H1 (cell line): ENCODE results near the gene GATAD2B. TPM values are rescaled to one million over a fixed set of nuclear protein-coding genes. Genes with fewer than 3 reads are reported as not detected.

Experiments used
- BCL11A ChIP-seq, 2 experiments: IDR thresholded peaks; one replicate each; pipeline ENCODE4 v1.6.1; 2011; ENCODE audit warnings: low read depth in 2 of 2, low read length in 2 of 2, mild to moderate bottlenecking in 2 of 2
- BRCA1 ChIP-seq: IDR thresholded peaks from 2 replicates; pipeline ENCODE4 v1.6.1; 2012; ENCODE audit warnings: low read depth, low read length, improper control_type of control experiment
- CBX5 ChIP-seq: fragments of 300-800, 300-1000 bp; sonication (generic); IDR thresholded peaks from 2 replicates; pipeline ENCODE4 v1.7.1; 2016; ENCODE audit warnings: antibody characterized with exemption, low read length, low read depth
- CREB1 ChIP-seq: IDR thresholded peaks from 2 replicates; pipeline ENCODE4 v1.6.1; 2012; ENCODE audit warnings: inconsistent platforms
- GABPA ChIP-seq: IDR thresholded peaks from 2 replicates; pipeline ENCODE4 v1.6.1; 2011; ENCODE audit warnings: mild to moderate bottlenecking, low read length, moderate library complexity, borderline replicate concordance; ENCODE audit not compliant: insufficient read depth
- JUND ChIP-seq: IDR thresholded peaks from 2 replicates; pipeline ENCODE4 v1.6.1; 2011; ENCODE audit warnings: mild to moderate bottlenecking, improper control_type of control experiment, low read length
- KDM1A ChIP-seq: fragments of 200-600, 300-600 bp; sonication (generic); IDR thresholded peaks from 2 replicates; pipeline ENCODE4 v1.7.1; 2016; ENCODE audit warnings: mild to moderate bottlenecking, low read length, borderline replicate concordance
- KDM4A ChIP-seq: IDR thresholded peaks from one replicate; pipeline ENCODE4 v1.7.1; 2012; ENCODE audit warnings: low read depth, mild to moderate bottlenecking, moderate library complexity, low read length, inconsistent platforms; ENCODE audit not compliant: severe bottlenecking
- MAX ChIP-seq: IDR thresholded peaks from 2 replicates; pipeline ENCODE4 v1.6.1; 2012; ENCODE audit warnings: inconsistent platforms
- POLR2A ChIP-seq, 2 experiments: IDR thresholded peaks; 1 replicate in 1 of 2; 2 replicates in 1 of 2; pipeline ENCODE4 v1.6.1; 2011; ENCODE audit warnings: low read depth in 2 of 2, low read length in 2 of 2, mild to moderate bottlenecking in 2 of 2; ENCODE audit errors: control extremely low read depth in 1 of 2
- POLR2AphosphoS5 ChIP-seq: IDR thresholded peaks from 2 replicates; pipeline ENCODE4 v1.6.1; 2011; ENCODE audit warnings: low read depth, low read length
- POU5F1 ChIP-seq: IDR thresholded peaks from 2 replicates; pipeline ENCODE4 v1.6.1; 2011; ENCODE audit warnings: low read depth, mild to moderate bottlenecking, low read length, moderate library complexity
- RXRA ChIP-seq: IDR thresholded peaks from 2 replicates; pipeline ENCODE4 v1.6.1; 2011; ENCODE audit warnings: low read depth, mild to moderate bottlenecking, low read length, moderate library complexity; ENCODE audit not compliant: insufficient read depth
- SIRT6 ChIP-seq: IDR thresholded peaks from one replicate; pipeline ENCODE4 v1.7.1; 2012; ENCODE audit warnings: low read length, inconsistent platforms
- SP1 ChIP-seq: IDR thresholded peaks from 2 replicates; pipeline ENCODE4 v1.6.1; 2011; ENCODE audit warnings: low read depth, low read length
- SP2 ChIP-seq: IDR thresholded peaks from 2 replicates; pipeline ENCODE4 v1.6.1; 2012; ENCODE audit warnings: mild to moderate bottlenecking, low read length, inconsistent platforms
- TAF7 ChIP-seq: optimal IDR thresholded peaks from 2 replicates; pipeline ENCODE3; 2011; ENCODE audit warnings: low read depth, mild to moderate bottlenecking, inconsistent platforms, low read length, moderate library complexity, borderline replicate concordance
- YY1 ChIP-seq: IDR thresholded peaks from 2 replicates; pipeline ENCODE4 v1.6.1; 2011; ENCODE audit warnings: low read depth, mild to moderate bottlenecking, low read length
- ZNF274 ChIP-seq: IDR thresholded peaks from 2 replicates; pipeline ENCODE4 v1.7.0; 2012; ENCODE audit warnings: low read length, borderline replicate concordance; ENCODE audit errors: extremely low read depth
- polyA plus RNA-seq, 7 experiments: library from polyadenylated mRNA; depleted of rRNA in 3 of 7; stranded (reverse) in 5 of 7; unstranded in 2 of 7; fragments of >200 nt in 5 of 7; fragments of 200-250 nt in 2 of 7; gene quantifications; 1 replicate in 5 of 7; 2 replicates in 1 of 7; 4 replicates in 1 of 7; pipeline versions ENCODE4 v1.2.1 to v1.2.3, GENCODE V29; 2011 to 2013; ENCODE audit warnings: missing spikeins in 2 of 7, mixed read lengths in 2 of 7
- total RNA-seq: library from RNA; stranded (reverse); fragmentation: NEBNext Ultra II Directional; extraction: Animal tissue kit (Norgen Biotek cat#: 25700); gene quantifications from 2 replicates; pipeline ENCODE4 v1.2.1, GENCODE V29; 2021

GATAD2B gene
- total and polyA plus RNA-seq, 2 of the 8 experiments (the other 6 are each of a cell fraction or from before 2014, with no cell fraction given): 8.4 to 39.1 TPM

- TF ChIP-seq CREB1: peak; percentile 52; the same call in 1 of the 2 replicates
- peak in 1 of 2 experiments; percentile 63; a peak in 2 of 3 replicates for TF ChIP-seq POLR2A (IDR thresholded peaks at IDR 0.05; ENCODE audit: control extremely low read depth in 1 of 2, low read depth in 2 of 2, low read length in 2 of 2)
- TF ChIP-seq BRCA1: no peak
- no peak for TF ChIP-seq POU5F1
- TF ChIP-seq BCL11A (IDR thresholded peaks at IDR 0.05; ENCODE audit: low read depth in 2 of 2, low read length in 2 of 2): no peak
- no peak for TF ChIP-seq CBX5
- TF ChIP-seq SP2: no peak
- no peak for TF ChIP-seq TAF7
- no peak for TF ChIP-seq SP1
- TF ChIP-seq RXRA: no peak
- no peak for TF ChIP-seq KDM1A
- no peak for TF ChIP-seq JUND
- TF ChIP-seq SIRT6: no peak
- no peak for TF ChIP-seq GABPA
- TF ChIP-seq POLR2AphosphoS5: no peak
- no peak for TF ChIP-seq ZNF274
- TF ChIP-seq KDM4A: peak; percentile 79
- TF ChIP-seq YY1: peak; percentile 16; the same call in 1 of the 2 replicates
- TF ChIP-seq MAX: peak; percentile 45; the same call in 1 of the 2 replicates
Measured at GRCh38 chr1:153945795-153946621, 23.2 kb upstream of the GATAD2B start (continued).
